Activated CD4-positive, alpha-beta memory T cell treated with anti-CD3 and anti-CD28 coated beads for 36 hours (primary cell): ENCODE results near the gene RTKN2. TPM values are rescaled to one million over a fixed set of nuclear protein-coding genes. Genes with fewer than 3 reads are reported as not detected.

Experiments
- CTCF ChIA-PET: fragments of 350-600 bp; sonication (Branson Sonifier 250); formaldehyde crosslinking; loops from one replicate; lab custom pipeline; 2021; ENCODE audit warnings: antibody characterized with exemption, inconsistent platforms; lab: Charles Lee
- POLR2A ChIA-PET: fragments of 350-600 bp; sonication (Branson Sonifier 250); formaldehyde crosslinking; loops from one replicate; lab custom pipeline; 2021; ENCODE audit warnings: antibody characterized with exemption; lab: Charles Lee
- DNase-seq: peaks from one replicate; pipeline ENCODE4 v3.0.0-alpha.2; 2020
- H3K27ac Mint-ChIP-seq: one replicate; pipeline ENCODE4 v1.8.0; 2021; ENCODE audit warnings: mixed read lengths
- H3K27me3 Mint-ChIP-seq: one replicate; pipeline ENCODE4 v1.8.0; 2021; ENCODE audit warnings: mixed read lengths
- H3K36me3 Mint-ChIP-seq: one replicate; pipeline ENCODE4 v1.8.0; 2021; ENCODE audit warnings: mixed read lengths
- H3K4me1 Mint-ChIP-seq: one replicate; pipeline ENCODE4 v1.8.0; 2021; ENCODE audit warnings: low read depth, mixed read lengths
- H3K4me3 Mint-ChIP-seq: one replicate; pipeline ENCODE4 v1.8.0; 2021; ENCODE audit warnings: mild to moderate bottlenecking, mixed read lengths
- H3K9me3 Mint-ChIP-seq: one replicate; pipeline ENCODE4 v1.8.0; 2021; ENCODE audit warnings: mixed read lengths
- intact Hi-C: fragments of 100-400 bp; cut with micrococcal nuclease; formaldehyde crosslinking; loops from one replicate; pipeline ENCODE4 v1.15.1; 2023
- total RNA-seq, 2 experiments: library from RNA; stranded (reverse); gene quantifications; one replicate each; pipeline ENCODE4 v1.2.3, GENCODE V29; 2021

Gene RTKN2
- total RNA-seq, 2 experiments from 2014 or later: 5.1 to 5.9 TPM

DNA sequence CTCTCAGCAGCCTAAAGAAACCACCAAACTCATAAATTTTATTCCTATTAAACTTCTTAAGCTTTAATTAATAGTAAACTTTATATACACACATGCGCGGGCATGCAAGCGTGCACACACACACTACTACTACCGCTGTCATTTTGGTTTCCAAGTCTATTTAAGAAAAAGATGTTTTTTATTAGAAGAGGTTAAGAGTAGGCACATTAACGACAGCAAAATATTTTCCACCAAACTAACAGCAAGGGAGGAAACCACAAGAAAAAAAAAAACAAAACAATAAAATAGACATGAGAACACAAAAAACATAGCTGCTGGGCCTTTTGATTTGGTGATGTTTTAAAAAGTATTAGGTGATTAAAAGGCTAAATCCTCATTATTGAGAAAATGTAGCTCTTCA is 28.6 kb downstream of the RTKN2 start:
- no peaks in the 10 kb centered on the region for H3K9me3 Mint-ChIP-seq
- DNase-seq: no peak
- ChIA-PET CTCF (interaction anchor here (0.7 to 1.7 kb wide), 4 partner anchors 54 to 194 kb away, joined by 3 to 4 read pairs (median 3); no protein-coding TSS in a partner anchor), POLR2A (interaction anchor here (0.7 to 1.5 kb wide), 4 partner anchors 54 to 248 kb away, joined by 3 read pairs; no protein-coding TSS in a partner anchor)
- peaks cover 2% of the 10 kb centered on the region for H3K36me3 Mint-ChIP-seq
- no peaks in the 10 kb centered on the region for H3K27me3 Mint-ChIP-seq
- H3K27ac Mint-ChIP-seq: peak overlapping the region; percentile 79
- peak overlapping the region; percentile 41 for H3K4me3 Mint-ChIP-seq
- intact Hi-C loops: loop anchor here (5.0 to 10.0 kb wide), 3 partner anchors 128 to 955 kb away; no protein-coding TSS in a partner anchor
- peaks cover 46% of the 10 kb centered on the region for H3K4me1 Mint-ChIP-seq

DNA sequence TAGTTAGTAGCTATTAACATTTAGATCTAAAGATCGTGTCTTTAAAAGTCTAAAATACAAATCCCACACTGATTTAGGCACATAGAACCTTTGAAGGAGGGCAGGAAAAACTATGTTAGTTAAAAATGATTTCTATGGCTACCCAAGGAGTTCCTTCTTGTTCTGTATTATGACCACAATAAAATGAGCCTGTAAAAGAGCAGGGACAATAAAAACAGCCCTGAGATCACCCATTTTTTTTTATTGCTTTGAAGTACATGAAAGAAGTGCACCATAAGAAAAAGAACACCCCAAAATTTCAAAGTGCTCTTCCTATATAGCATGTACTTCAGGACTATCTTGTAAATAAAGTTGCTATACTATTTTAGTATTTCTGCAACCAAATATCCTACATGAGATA is 29.8 kb downstream of the RTKN2 start:
- Mint-ChIP-seq H3K36me3 (peaks cover 3% of the 10 kb centered on the region), H3K9me3 (no peaks in the 10 kb centered on the region), H3K27ac (peak overlapping the region; percentile 72), H3K27me3 (no peaks in the 10 kb centered on the region), H3K4me1 (peaks cover 48% of the 10 kb centered on the region), H3K4me3 (peak overlapping the region; percentile 8)
- intact Hi-C loops: no loop called here
- no peak for DNase-seq
- ChIA-PET CTCF (no interaction called here), POLR2A (interaction anchor here (1.1 to 1.2 kb wide), 2 partner anchors 180 to 246 kb away, joined by 3 read pairs; no protein-coding TSS in a partner anchor)

GRCh38 chr10:62237966-62238365 is 30.7 kb downstream of the RTKN2 start:
- ChIA-PET POLR2A (interaction anchor here (1.1 kb wide), 1 partner anchor 179 kb away, joined by 3 read pairs; no protein-coding TSS in a partner anchor), CTCF (no interaction called here)
- Mint-ChIP-seq H3K27me3 (no peaks in the 10 kb centered on the region), H3K27ac (peak overlapping the region; percentile 58), H3K36me3 (peaks cover 2% of the 10 kb centered on the region), H3K4me3 (no peak overlapping the region), H3K4me1 (peaks cover 43% of the 10 kb centered on the region), H3K9me3 (no peaks in the 10 kb centered on the region)
- DNase-seq: no peak
- intact Hi-C loops: no loop called here

GRCh38 chr10:62237506-62237905 is 31.1 kb downstream of the RTKN2 start:
- POLR2A ChIA-PET: interaction anchor here (1.8 kb wide), 1 partner anchor 192 kb away, joined by 4 read pairs; no protein-coding TSS in a partner anchor
- CTCF ChIA-PET: no interaction called here
- H3K27me3 Mint-ChIP-seq: no peaks in the 10 kb centered on the region
- H3K4me1 Mint-ChIP-seq: peaks cover 43% of the 10 kb centered on the region
- intact Hi-C loops: no loop called here
- peaks cover 2% of the 10 kb centered on the region for H3K36me3 Mint-ChIP-seq
- H3K27ac Mint-ChIP-seq: peak overlapping the region; percentile 45
- H3K9me3 Mint-ChIP-seq: no peaks in the 10 kb centered on the region
- no peak overlapping the region for H3K4me3 Mint-ChIP-seq
- no peak for DNase-seq

DNA sequence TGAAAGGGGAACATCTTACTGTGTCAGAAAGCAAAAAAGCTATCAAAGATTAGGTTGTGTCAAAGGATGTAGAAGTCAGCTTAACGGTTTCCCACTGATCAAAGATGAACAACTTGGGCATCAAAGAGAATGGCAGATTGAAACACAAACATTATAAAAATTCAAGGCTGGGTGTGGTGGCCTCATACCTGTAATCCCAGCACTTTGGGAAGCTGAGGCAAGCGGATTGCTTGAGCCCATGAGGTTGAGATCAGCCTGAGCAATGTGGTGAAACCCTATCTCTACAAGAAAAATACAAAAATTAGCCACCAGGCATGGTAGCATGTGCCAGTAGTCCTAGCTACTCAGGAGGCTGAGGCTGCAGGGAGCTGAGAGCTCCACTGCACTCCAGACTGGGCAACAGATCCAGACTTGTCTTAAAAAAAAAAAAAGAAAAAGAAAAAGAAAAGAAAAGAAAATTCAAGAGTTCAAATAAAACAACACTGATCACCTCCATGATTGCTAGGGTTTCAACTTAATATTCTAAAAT is 34.5 kb downstream of the RTKN2 start:
- no peaks in the 10 kb centered on the region for H3K9me3 Mint-ChIP-seq
- H3K4me3 Mint-ChIP-seq: peak overlapping the region; percentile 54
- ChIA-PET POLR2A (interaction anchor here (0.9 to 1.1 kb wide), 2 partner anchors 9 to 185 kb away, joined by 3 to 4 read pairs; no protein-coding TSS in a partner anchor), CTCF (interaction anchor here (2.2 kb wide), 1 partner anchor 11 kb away, joined by 10 read pairs; no protein-coding TSS in a partner anchor)
- DNase-seq: no peak
- H3K36me3 Mint-ChIP-seq: peaks cover 2% of the 10 kb centered on the region
- H3K27ac Mint-ChIP-seq: peak overlapping the region; percentile 64
- H3K4me1 Mint-ChIP-seq: peaks cover 35% of the 10 kb centered on the region
- intact Hi-C loops: no loop called here
- no peaks in the 10 kb centered on the region for H3K27me3 Mint-ChIP-seq

GRCh38 chr10:62233356-62234076 is 35.1 kb downstream of the RTKN2 start:
- CTCF ChIA-PET: interaction anchor here (2.2 kb wide), 1 partner anchor 12 kb away, joined by 10 read pairs; no protein-coding TSS in a partner anchor
- no peaks in the 10 kb centered on the region for H3K27me3 Mint-ChIP-seq
- DNase-seq: no peak
- peaks cover 2% of the 10 kb centered on the region for H3K36me3 Mint-ChIP-seq
- no peaks in the 10 kb centered on the region for H3K9me3 Mint-ChIP-seq
- POLR2A ChIA-PET: interaction anchor here (0.9 to 1.1 kb wide), 2 partner anchors 10 to 184 kb away, joined by 3 to 4 read pairs; no protein-coding TSS in a partner anchor
- peaks cover 30% of the 10 kb centered on the region for H3K4me1 Mint-ChIP-seq
- intact Hi-C loops: no loop called here
- H3K27ac Mint-ChIP-seq: peak overlapping the region; percentile 64
- peak overlapping the region; percentile 54 for H3K4me3 Mint-ChIP-seq

DNA sequence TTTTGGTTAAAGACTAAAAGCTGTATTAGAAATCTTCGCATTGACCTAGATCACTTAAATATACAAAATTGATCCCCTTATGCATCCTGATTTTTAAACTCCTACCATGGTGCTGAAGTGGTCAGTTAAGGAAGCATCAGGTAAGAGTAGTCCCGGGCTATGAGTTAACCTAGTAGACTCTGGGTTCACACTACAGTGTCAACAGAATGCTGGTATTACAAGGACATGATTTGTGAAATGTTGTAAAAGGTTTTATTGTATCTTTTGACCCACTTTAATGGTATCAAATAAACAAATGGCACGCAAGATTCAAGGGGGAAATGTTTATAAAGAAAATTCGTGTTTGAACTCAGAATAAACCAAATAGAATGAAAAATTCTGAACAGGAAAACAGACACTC is 36.8 kb downstream of the RTKN2 start:
- intact Hi-C loops: no loop called here
- H3K4me3 Mint-ChIP-seq: no peak overlapping the region
- no peak for DNase-seq
- ChIA-PET POLR2A (no interaction called here), CTCF (no interaction called here)
- H3K4me1 Mint-ChIP-seq: peaks cover 22% of the 10 kb centered on the region
- H3K27me3 Mint-ChIP-seq: no peaks in the 10 kb centered on the region
- H3K27ac Mint-ChIP-seq: peak overlapping the region; percentile 65
- no peaks in the 10 kb centered on the region for H3K9me3 Mint-ChIP-seq
- H3K36me3 Mint-ChIP-seq: peaks cover 2% of the 10 kb centered on the region

DNA sequence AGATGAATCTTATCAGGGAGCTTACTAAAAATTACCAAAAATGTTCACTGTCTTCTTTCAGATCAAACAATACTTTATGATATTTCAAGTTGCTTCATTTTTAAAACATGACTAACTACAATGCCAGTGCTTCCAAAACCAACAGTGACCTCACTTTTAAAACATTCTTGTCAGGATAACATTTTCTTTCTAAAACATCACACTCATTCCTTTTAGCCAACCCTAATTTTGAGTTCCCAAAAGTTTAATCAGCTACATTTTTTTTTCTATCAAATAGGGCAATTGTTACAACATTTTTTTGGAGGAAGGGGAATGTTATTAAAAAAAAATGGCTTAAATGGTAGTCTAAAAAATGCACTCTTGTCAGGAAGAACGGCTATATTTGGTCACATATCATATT is 37.3 kb downstream of the RTKN2 start:
- peaks cover 2% of the 10 kb centered on the region for H3K36me3 Mint-ChIP-seq
- CTCF ChIA-PET: no interaction called here
- H3K27me3 Mint-ChIP-seq: no peaks in the 10 kb centered on the region
- no peak overlapping the region for H3K4me3 Mint-ChIP-seq
- DNase-seq: no peak
- POLR2A ChIA-PET: no interaction called here
- peak overlapping the region; percentile 65 for H3K27ac Mint-ChIP-seq
- intact Hi-C loops: no loop called here
- H3K9me3 Mint-ChIP-seq: no peaks in the 10 kb centered on the region
- H3K4me1 Mint-ChIP-seq: peaks cover 18% of the 10 kb centered on the region

DNA sequence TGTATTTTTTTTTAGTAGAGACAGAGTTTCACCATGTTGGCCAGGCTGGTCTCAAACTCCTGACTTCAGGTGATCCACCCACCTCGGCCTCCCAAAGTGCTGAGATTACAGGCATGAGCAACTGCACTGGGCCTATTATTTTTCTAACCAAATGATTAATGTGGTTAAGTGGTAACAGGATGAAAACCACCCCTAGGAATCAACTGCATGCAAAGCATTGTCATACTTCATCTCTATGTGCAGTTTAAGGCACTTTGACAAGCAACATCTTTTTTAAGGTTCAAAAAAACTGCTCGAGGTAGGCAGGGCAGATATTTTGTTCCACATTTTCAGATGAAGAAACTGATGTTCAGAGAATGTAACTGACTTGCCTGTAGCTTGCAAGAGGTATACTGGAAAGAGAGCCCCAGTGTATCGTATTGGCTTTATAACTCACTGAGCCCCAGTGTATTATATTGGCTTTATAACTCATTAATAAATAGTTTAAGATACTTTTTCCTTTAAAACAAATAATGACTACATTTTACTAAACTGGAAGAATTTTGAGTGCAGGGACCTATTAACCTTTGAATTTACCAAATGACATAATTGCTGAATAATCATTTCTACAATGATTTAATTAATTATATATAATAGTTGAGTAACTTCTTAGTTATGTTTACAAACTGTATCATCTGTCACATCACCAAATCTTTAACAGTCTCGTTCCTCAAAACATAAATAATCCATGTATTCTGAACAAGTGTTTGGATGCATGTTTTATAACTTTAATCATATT is 38.1 kb downstream of the RTKN2 start:
- no peak overlapping the region for H3K4me3 Mint-ChIP-seq
- POLR2A ChIA-PET: no interaction called here
- no peaks in the 10 kb centered on the region for H3K9me3 Mint-ChIP-seq
- CTCF ChIA-PET: no interaction called here
- no peak for DNase-seq
- peaks cover 18% of the 10 kb centered on the region for H3K4me1 Mint-ChIP-seq
- H3K36me3 Mint-ChIP-seq: peaks cover 2% of the 10 kb centered on the region
- intact Hi-C loops: no loop called here
- peak overlapping the region; percentile 35 for H3K27ac Mint-ChIP-seq
- H3K27me3 Mint-ChIP-seq: no peaks in the 10 kb centered on the region

DNA sequence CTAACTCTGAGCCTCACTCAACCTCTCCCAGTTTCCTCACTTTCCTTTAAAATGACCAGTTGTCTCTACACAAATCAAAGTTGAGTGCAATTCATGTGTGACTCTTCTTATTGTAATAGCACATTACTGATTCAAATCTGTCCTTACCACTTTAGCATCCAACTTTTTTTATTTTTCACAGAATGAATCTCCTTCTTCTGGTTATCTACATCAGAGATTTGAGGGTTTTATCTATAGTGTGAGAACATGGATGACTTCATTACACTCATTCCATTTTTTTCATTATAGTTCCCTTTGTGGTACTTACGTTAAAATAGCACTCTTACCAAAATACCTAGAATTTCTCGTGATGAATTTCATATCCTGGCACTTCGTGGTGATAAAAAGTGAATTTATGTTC is 43.3 kb downstream of the RTKN2 start:
- intact Hi-C loops: loop anchor here (1.0 to 5.0 kb wide), 4 partner anchors 42 to 443 kb away; no protein-coding TSS in a partner anchor
- Mint-ChIP-seq H3K4me3 (no peak overlapping the region), H3K27me3 (no peaks in the 10 kb centered on the region), H3K36me3 (peaks cover 2% of the 10 kb centered on the region), H3K27ac (peak overlapping the region; percentile 50), H3K4me1 (peaks cover 13% of the 10 kb centered on the region), H3K9me3 (peaks cover 4% of the 10 kb centered on the region)
- ChIA-PET POLR2A (interaction anchor here (1.1 to 1.8 kb wide), 2 partner anchors 41 to 171 kb away, joined by 4 to 9 read pairs; no protein-coding TSS in a partner anchor), CTCF (no interaction called here)
- DNase-seq: no peak

DNA sequence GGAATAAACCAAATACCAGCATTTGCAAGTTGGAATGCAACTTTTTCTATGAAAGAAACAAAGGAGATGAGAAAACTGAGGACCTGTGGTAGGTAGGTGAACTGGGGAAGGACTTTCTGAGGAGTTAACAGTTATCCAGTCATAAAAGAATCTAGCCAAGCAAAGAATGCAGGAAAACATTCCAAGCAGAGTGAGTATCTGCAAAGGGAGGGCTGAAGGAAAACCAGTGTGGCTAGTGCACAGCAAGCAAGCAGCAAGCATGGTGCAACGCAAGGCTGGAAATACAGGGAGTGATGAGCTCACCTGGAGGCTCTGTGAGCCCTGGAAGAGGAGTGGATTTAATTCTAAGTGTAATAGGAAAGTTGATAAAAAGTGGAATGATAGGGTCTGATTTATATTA is 44.0 kb downstream of the RTKN2 start:
- Mint-ChIP-seq H3K4me3 (no peak overlapping the region), H3K27ac (peak overlapping the region; percentile 50), H3K4me1 (peaks cover 12% of the 10 kb centered on the region), H3K9me3 (peaks cover 4% of the 10 kb centered on the region), H3K36me3 (peaks cover 2% of the 10 kb centered on the region), H3K27me3 (no peaks in the 10 kb centered on the region)
- CTCF ChIA-PET: no interaction called here
- POLR2A ChIA-PET: interaction anchor here (1.8 kb wide), 1 partner anchor 40 kb away, joined by 9 read pairs; no protein-coding TSS in a partner anchor
- intact Hi-C loops: loop anchor here (1.0 to 5.0 kb wide), 4 partner anchors 41 to 442 kb away; no protein-coding TSS in a partner anchor
- DNase-seq: no peak
